ENCODE measurements around the gene GAS2. TPM values are rescaled to one million over a fixed set of nuclear protein-coding genes. Genes with fewer than 3 reads are reported as not detected.

Gene GAS2
- total RNA-seq, 2 donors from 2014 or later = 13.2 to 24.6 TPM

GRCh38 chr11:22657101-22657694 is 9.2 kb upstream of the GAS2 start:
- ATAC-seq = no peak
- no peak for DNase-seq
- intact Hi-C loops (cut with DNase I) = no loop called here
- Histone ChIP-seq H3K27me3 (no peaks in the 10 kb centered on the region), H3K4me3 (no peak overlapping the region), H3K36me3 (replicated peaks in 1 of 2; ENCODE audit: insufficient read depth in 1 of 2, low read depth in 2 of 2) (no peaks in the 10 kb centered on the region), H3K9me3 (no peaks in the 10 kb centered on the region), H3K4me1 (no peaks in the 10 kb centered on the region), H3K27ac (no peak overlapping the region)
- WGBS, 2 donors = 60 to 80% methylated on average over 1 of the region's 1 CpG
- TF ChIP-seq CTCF (IDR thresholded peaks at IDR 0.05) (no peak), POLR2A (IDR thresholded peaks at IDR 0.05) (no peak)

- H3K27ac ChIP-seq = no peak overlapping the region
- H3K4me3 ChIP-seq = no peak overlapping the region
- TF ChIP-seq POLR2A (IDR thresholded peaks at IDR 0.05) = no peak
- no peak for TF ChIP-seq CTCF (IDR thresholded peaks at IDR 0.05)
- H3K27me3 ChIP-seq = no peaks in the 10 kb centered on the region
- H3K36me3 ChIP-seq (replicated peaks in 1 of 2; ENCODE audit: insufficient read depth in 1 of 2, low read depth in 2 of 2) = no peaks in the 10 kb centered on the region
- no peaks in the 10 kb centered on the region for H3K4me1 ChIP-seq
- ATAC-seq = no peak
- no peaks in the 10 kb centered on the region for H3K9me3 ChIP-seq
- no peak for DNase-seq
- intact Hi-C loops (cut with DNase I) = no loop called here
- WGBS, 2 donors = 71 to 83% methylated on average over 1 of the region's 1 CpG
Observed at GRCh38 chr11:22659783-22660182, 6.6 kb upstream of the GAS2 start.

- no peaks in the 10 kb centered on the region for H3K27me3 ChIP-seq
- WGBS, 2 donors = 1 to 3% methylated on average over 17 to 40 of the region's 40 CpGs
- DNase-seq (peak; percentile 72 to 84 (median 78)), ATAC-seq (peak; percentile 86)
- peaks cover 25% of the 10 kb centered on the region for H3K4me1 ChIP-seq
- no peaks in the 10 kb centered on the region for H3K9me3 ChIP-seq
- peak overlapping the region; percentile 46 to 54 for H3K4me3 ChIP-seq
- H3K27ac ChIP-seq = peak overlapping the region; percentile 48 to 92 (median 90)
- TF ChIP-seq CTCF (IDR thresholded peaks at IDR 0.05) (peak in 6 of 7 experiments; percentile 14 to 56 (median 46)), POLR2A (IDR thresholded peaks at IDR 0.05) (peak in 2 of 3 donors; percentile 81 to 83)
- intact Hi-C loops (cut with DNase I) = no loop called here
- H3K36me3 ChIP-seq (replicated peaks in 1 of 2; ENCODE audit: insufficient read depth in 1 of 2, low read depth in 2 of 2) = no peaks in the 10 kb centered on the region
Observed at GRCh38 chr11:22666688-22667439, 453 bp downstream of the GAS2 start.

- ATAC-seq (no peak), DNase-seq (no peak)
- Histone ChIP-seq H3K4me1 (peaks cover 38% of the 10 kb centered on the region), H3K36me3 (replicated peaks in 1 of 2; ENCODE audit: insufficient read depth in 1 of 2, low read depth in 2 of 2) (no peaks in the 10 kb centered on the region), H3K4me3 (no peak overlapping the region), H3K27ac (peak overlapping the region; percentile 48 to 92 (median 90)), H3K9me3 (no peaks in the 10 kb centered on the region), H3K27me3 (no peaks in the 10 kb centered on the region)
- WGBS, 2 donors = 15% methylated on average over 3 of the region's 3 CpGs
- intact Hi-C loops (cut with DNase I) = no loop called here
- TF ChIP-seq CTCF (IDR thresholded peaks at IDR 0.05) (no peak), POLR2A (IDR thresholded peaks at IDR 0.05) (no peak)
Observed at GRCh38 chr11:22668005-22668796, 1.8 kb downstream of the GAS2 start.

Measured in body of pancreas (tissue), 4 donors.